IPS DF 6.9 (cell line): ENCODE results near the gene FMOD.

Experiments
- DNase-seq: peaks from one replicate; pipeline ENCODE4 v3.0.0-alpha.2; 2013; ENCODE audit warnings: low read depth, low spot score
- H3K27ac ChIP-seq: one replicate; pipeline ENCODE4 v1.5.1; 2013; ENCODE audit warnings: low read length, control low read depth
- H3K27me3 ChIP-seq: 2 replicates; pipeline ENCODE4 v1.6.1; 2013; ENCODE audit warnings: mild to moderate bottlenecking, low read length; ENCODE audit not compliant: control insufficient read depth, insufficient read depth
- H3K36me3 ChIP-seq: 2 replicates; pipeline ENCODE4 v1.6.1; 2013; ENCODE audit warnings: low read length; ENCODE audit not compliant: control insufficient read depth, insufficient read depth
- H3K4me1 ChIP-seq: 2 replicates; pipeline ENCODE4 v1.6.1; 2013; ENCODE audit warnings: low read length; ENCODE audit not compliant: control insufficient read depth, insufficient read depth
- H3K4me3 ChIP-seq: 2 replicates; pipeline ENCODE4 v1.5.1; 2013; ENCODE audit warnings: mild to moderate bottlenecking, low read length
- H3K9me3 ChIP-seq: 2 replicates; pipeline ENCODE4 v1.6.1; 2013; ENCODE audit warnings: low read length, inconsistent platforms; ENCODE audit not compliant: control insufficient read depth, insufficient read depth
- WGBS: extraction: QIAGEN DNeasy Blood & Tissue Kit; methylation state at CpG from one replicate; pipeline ENCODE4 v1.1.7; 2013; ENCODE audit warnings: mixed read lengths, missing lambda C conversion rate; ENCODE audit not compliant: insufficient read length, insufficient coverage; 5-methylcytosine and 5-hydroxymethylcytosine counted together

FMOD gene

GRCh38 chr1:203351037-203351625 is at the start of gene FMOD:
Gene FMOD, minus strand, starts transcription at chr1:203351122. Its CDS starts 2,852 bp downstream, at chr1:203348270.
- Histone ChIP-seq H3K4me1 (no peaks in the 10 kb centered on the region; the same call in none of the 2 replicates), H3K9me3 (no peaks in the 10 kb centered on the region), H3K27ac (no peak within 1 kb of the TSS), H3K4me3 (no peak within 1 kb of the TSS), H3K36me3 (no peaks in the 10 kb centered on the region), H3K27me3 (no peaks in the 10 kb centered on the region)
- WGBS: no CpG with 5 or more reads among the region's 17 CpGs
- no peak for DNase-seq

- Histone ChIP-seq H3K9me3 (no peaks in the 10 kb centered on the region), H3K27ac (no peak overlapping the region), H3K4me3 (no peak overlapping the region), H3K4me1 (no peaks in the 10 kb centered on the region), H3K27me3 (no peaks in the 10 kb centered on the region), H3K36me3 (no peaks in the 10 kb centered on the region)
- no peak for DNase-seq
- WGBS: no CpG with 5 or more reads among the region's 7 CpGs
Measured at GRCh38 chr1:203396595-203397194, 45.8 kb upstream of the FMOD start.

DNA sequence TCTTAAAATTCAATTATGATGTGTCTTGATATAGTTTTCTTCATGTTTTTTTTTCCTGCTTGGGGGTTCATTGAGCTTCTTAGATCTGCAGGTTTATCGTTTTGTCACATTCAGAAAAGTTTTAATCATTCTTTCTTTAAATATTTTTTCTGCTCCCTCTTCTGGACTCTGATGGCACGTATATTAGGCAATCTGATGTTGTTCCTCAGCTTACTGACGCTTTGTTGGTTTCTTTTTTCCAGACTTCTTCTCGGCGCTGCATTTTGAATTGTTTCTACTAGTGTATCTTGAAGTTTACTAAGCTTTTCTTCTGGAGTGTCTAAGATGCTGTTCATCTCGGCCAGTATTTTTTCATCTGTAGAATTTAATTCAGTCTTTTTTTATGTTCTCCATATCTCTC is 44.8 kb upstream of the FMOD start:
- Histone ChIP-seq H3K27ac (no peak overlapping the region), H3K27me3 (no peaks in the 10 kb centered on the region), H3K9me3 (no peaks in the 10 kb centered on the region), H3K4me3 (no peak overlapping the region), H3K36me3 (no peaks in the 10 kb centered on the region), H3K4me1 (no peaks in the 10 kb centered on the region)
- no peak for DNase-seq
- WGBS: no CpG with 5 or more reads among the region's 6 CpGs

- H3K4me3 ChIP-seq: no peak overlapping the region
- no peaks in the 10 kb centered on the region for H3K36me3 ChIP-seq
- no peaks in the 10 kb centered on the region for H3K9me3 ChIP-seq
- H3K4me1 ChIP-seq: peaks cover 1% of the 10 kb centered on the region; the same call in 1 of the 2 replicates
- no peak for DNase-seq
- H3K27me3 ChIP-seq: no peaks in the 10 kb centered on the region
- no CpG with 5 or more reads among the region's 2 CpGs for WGBS
- H3K27ac ChIP-seq: no peak overlapping the region
Measured at GRCh38 chr1:203390298-203390697, 39.4 kb upstream of the FMOD start.

- no peaks in the 10 kb centered on the region for H3K36me3 ChIP-seq
- no peak overlapping the region for H3K4me3 ChIP-seq
- peaks cover 1% of the 10 kb centered on the region; the same call in 1 of the 2 replicates for H3K4me1 ChIP-seq
- no peaks in the 10 kb centered on the region for H3K9me3 ChIP-seq
- no CpG with 5 or more reads among the region's 3 CpGs for WGBS
- no peak for DNase-seq
- no peak overlapping the region for H3K27ac ChIP-seq
- no peaks in the 10 kb centered on the region for H3K27me3 ChIP-seq
Measured at GRCh38 chr1:203388683-203389082, 37.8 kb upstream of the FMOD start.

DNA sequence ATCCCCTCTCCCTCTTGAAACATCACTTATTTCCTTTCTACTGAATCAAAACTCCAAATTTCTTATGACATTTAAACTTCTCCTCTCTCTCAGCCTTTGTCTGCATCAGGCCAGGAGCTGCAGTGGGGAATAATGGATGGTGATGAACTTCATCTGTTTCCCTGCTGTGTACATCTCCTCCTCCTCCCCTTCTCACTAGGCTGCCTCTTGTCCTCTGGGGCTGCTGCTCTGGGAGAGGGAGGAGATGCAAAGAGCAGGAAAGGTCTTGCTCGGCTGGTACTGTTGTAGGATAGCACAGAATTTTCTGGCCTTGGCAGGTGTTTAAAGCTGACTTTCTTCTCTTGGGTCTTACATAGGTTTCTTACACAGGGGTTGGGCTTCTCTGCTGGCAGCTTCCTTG is 31.1 kb upstream of the FMOD start:
- H3K27ac ChIP-seq: no peak overlapping the region
- H3K27me3 ChIP-seq: no peaks in the 10 kb centered on the region
- no peaks in the 10 kb centered on the region for H3K4me1 ChIP-seq
- H3K4me3 ChIP-seq: no peak overlapping the region
- WGBS: no CpG with 5 or more reads among the region's 1 CpG
- no peak for DNase-seq
- H3K9me3 ChIP-seq: no peaks in the 10 kb centered on the region
- H3K36me3 ChIP-seq: no peaks in the 10 kb centered on the region

- no peaks in the 10 kb centered on the region for H3K9me3 ChIP-seq
- no peak overlapping the region for H3K4me3 ChIP-seq
- no peak overlapping the region for H3K27ac ChIP-seq
- H3K36me3 ChIP-seq: no peaks in the 10 kb centered on the region
- WGBS: no CpG with 5 or more reads among the region's 2 CpGs
- H3K4me1 ChIP-seq: no peaks in the 10 kb centered on the region
- DNase-seq: no peak
- H3K27me3 ChIP-seq: no peaks in the 10 kb centered on the region
Measured at GRCh38 chr1:203381151-203381751, 30.3 kb upstream of the FMOD start.

DNA sequence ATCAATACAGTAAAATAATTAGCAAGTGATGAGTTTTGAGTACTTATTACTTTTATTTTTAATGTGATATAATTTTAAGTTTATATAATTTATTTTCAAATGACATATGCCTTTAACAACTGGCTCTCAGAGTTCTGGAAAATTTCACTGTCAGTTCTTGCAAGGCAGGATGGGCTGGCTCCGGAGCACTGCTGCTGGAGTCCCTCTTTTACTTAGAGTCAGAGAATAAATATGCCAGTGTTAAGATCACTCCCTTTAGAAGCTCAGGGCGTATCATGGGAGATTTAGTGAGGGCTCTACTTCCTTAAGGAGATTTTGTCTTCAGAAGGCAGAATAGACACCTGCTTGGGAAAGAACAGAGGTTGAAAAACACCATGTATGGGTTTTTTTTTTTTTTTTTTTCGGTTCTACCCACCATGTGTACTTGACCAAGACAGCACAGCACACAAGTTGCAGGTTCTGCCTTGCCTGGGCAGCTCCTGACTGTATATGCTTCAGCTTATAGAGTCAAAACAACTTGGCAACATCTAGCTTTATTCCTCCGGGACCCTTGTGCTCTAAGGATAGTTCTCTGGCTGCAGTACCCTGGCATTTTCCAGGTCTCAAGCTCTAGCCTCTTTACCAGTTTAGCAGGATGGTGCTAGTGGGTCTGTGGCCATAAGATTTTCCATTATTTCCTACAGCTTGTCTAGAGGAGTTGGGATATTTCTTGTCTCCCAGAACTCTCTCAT is 29.7 kb upstream of the FMOD start:
- Histone ChIP-seq H3K4me1 (no peaks in the 10 kb centered on the region), H3K36me3 (no peaks in the 10 kb centered on the region), H3K4me3 (no peak overlapping the region), H3K9me3 (no peaks in the 10 kb centered on the region), H3K27me3 (no peaks in the 10 kb centered on the region), H3K27ac (no peak overlapping the region)
- no CpG with 5 or more reads among the region's 4 CpGs for WGBS
- no peak for DNase-seq

- no peak overlapping the region for H3K27ac ChIP-seq
- H3K4me3 ChIP-seq: no peak overlapping the region
- no peaks in the 10 kb centered on the region for H3K9me3 ChIP-seq
- no peaks in the 10 kb centered on the region for H3K27me3 ChIP-seq
- no CpG with 5 or more reads among the region's 1 CpG for WGBS
- H3K36me3 ChIP-seq: no peaks in the 10 kb centered on the region
- no peaks in the 10 kb centered on the region for H3K4me1 ChIP-seq
- DNase-seq: no peak
Measured at GRCh38 chr1:203379825-203380224, 28.9 kb upstream of the FMOD start.

DNA sequence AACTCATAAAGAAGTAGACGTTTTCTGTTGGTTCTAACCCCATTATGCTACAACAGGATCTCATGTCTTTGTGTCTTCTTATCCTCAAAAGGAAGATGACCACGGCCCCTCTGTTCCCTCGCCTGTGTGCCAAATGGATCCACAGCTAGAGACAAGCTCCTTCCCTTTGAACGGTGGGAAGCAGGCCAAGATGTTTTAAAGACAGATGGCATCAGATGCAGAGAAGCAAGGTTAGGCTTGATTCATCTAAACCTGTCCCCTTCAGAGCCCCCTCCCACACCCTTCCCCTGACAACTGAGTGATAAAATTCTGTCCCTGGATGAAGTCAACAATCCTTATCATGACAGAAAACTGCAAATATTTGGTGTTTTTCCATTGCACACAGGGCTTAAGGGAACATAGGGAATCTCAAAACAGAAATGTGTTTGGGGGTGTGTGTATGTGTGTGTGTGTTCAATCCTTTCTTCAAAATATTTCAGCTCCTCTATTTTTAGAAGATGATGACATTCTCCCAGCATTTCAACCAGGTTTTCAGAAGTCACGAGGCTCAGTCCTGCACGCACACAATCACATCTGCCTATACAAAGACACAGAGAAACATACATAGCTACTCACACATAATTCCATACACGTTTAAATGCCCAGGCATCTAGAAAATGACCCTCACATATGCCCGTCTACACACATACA is 27.8 kb upstream of the FMOD start:
- Histone ChIP-seq H3K4me3 (no peak overlapping the region), H3K36me3 (no peaks in the 10 kb centered on the region), H3K4me1 (no peaks in the 10 kb centered on the region), H3K9me3 (no peaks in the 10 kb centered on the region), H3K27me3 (no peaks in the 10 kb centered on the region), H3K27ac (no peak overlapping the region)
- WGBS: no CpG with 5 or more reads among the region's 8 CpGs
- DNase-seq: no peak
